Measurements from ENCODE around the gene SNRK. TPM values are rescaled to one million over a fixed set of nuclear protein-coding genes. Genes with fewer than 3 reads are reported as not detected.

SNRK gene
- total RNA-seq, 1 experiment from 2014 or later, result 53.3 TPM

DNA sequence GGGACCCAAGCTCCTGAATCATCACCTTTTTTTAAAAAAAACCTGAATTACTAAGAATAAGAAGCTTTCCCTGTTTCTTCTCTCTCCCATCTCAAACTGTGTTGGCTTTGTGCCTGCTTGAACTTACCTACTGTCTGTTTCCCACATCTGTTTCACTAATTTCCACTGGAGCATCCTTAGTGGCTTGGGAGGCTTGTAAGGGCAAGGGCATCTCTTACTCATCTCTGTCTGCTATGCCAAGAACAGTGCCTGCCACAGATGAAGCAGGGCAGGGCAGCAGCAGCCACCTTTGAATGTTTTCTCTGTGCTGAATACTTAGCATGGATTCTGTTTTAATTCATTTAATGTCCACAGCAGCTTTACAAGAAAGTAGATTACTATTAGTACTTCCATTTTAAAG is 42.3 kb downstream of the SNRK start:
- Histone ChIP-seq H3K79me2 (ENCODE audit: low read length) (peaks cover 78% of the 10 kb centered on the region), H4K20me1 (ENCODE audit: low read length) (no peaks in the 10 kb centered on the region), H3K27ac (ENCODE audit: low read length) (no peak overlapping the region), H3F3A (ENCODE audit: low read length, unreplicated experiment) (no peaks in the 10 kb centered on the region), H3K4me3 (ENCODE audit: low read length) (no peak overlapping the region), H3K9me2 (replicated peaks; ENCODE audit: low read length) (no peaks in the 10 kb centered on the region), H3K36me3 (ENCODE audit: low read depth, low read length) (peaks cover 19% of the 10 kb centered on the region), H3K27me3 (ENCODE audit: low read length) (no peaks in the 10 kb centered on the region), H3K9me3 (ENCODE audit: low read length) (no peaks in the 10 kb centered on the region), H3K9ac (ENCODE audit: low read length) (no peak overlapping the region), H3K4me2 (ENCODE audit: low read length) (no peak overlapping the region), H3K4me1 (ENCODE audit: insufficient read depth, low read length) (no peaks in the 10 kb centered on the region), H2AFZ (ENCODE audit: low read length) (no peak overlapping the region)
- DNase-seq, result no peak
- no peak for TF ChIP-seq EZH2 (IDR thresholded peaks at IDR 0.05; ENCODE audit: low read length, unreplicated experiment)
- TF ChIP-seq, protein P1, sequence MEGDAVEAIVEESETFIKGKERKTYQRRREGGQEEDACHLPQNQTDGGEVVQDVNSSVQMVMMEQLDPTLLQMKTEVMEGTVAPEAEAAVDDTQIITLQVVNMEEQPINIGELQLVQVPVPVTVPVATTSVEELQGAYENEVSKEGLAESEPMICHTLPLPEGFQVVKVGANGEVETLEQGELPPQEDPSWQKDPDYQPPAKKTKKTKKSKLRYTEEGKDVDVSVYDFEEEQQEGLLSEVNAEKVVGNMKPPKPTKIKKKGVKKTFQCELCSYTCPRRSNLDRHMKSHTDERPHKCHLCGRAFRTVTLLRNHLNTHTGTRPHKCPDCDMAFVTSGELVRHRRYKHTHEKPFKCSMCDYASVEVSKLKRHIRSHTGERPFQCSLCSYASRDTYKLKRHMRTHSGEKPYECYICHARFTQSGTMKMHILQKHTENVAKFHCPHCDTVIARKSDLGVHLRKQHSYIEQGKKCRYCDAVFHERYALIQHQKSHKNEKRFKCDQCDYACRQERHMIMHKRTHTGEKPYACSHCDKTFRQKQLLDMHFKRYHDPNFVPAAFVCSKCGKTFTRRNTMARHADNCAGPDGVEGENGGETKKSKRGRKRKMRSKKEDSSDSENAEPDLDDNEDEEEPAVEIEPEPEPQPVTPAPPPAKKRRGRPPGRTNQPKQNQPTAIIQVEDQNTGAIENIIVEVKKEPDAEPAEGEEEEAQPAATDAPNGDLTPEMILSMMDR (conservative IDR thresholded peaks at IDR 0.05; ENCODE audit: low read depth, low read length), result no peak
- TF ChIP-seq EZH2phosphoT487 (IDR thresholded peaks at IDR 0.05; ENCODE audit: borderline replicate concordance, low read length), result no peak
- peak; percentile 33; the same call in 1 of the 2 replicates for ATAC-seq
- intact Hi-C loops (cut with micrococcal nuclease), result no loop called here
- no TSS peak for BruUV-seq (replicated peaks)
- ChIA-PET POLR2A (ENCODE audit: unreplicated experiment) (no interaction called here), CTCF (no interaction called here)

DNA sequence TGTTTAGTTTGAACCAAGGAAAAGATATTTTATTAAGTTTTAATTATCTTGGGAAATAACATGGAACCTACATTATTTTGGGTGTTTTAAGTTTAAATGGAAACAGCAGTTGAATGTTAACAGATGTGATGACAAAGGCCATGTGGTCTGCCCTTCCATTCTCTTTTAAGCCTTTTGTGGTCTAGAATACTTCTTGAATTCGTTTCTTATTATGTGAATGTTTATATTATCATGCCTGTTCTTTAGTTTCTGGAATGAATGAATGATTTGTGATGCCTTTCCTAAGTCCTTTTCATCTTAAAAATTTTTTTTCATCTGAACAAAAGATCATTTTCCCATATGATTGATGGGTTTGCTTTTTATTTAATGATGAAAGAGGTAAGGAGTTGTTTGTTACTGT is 44.6 kb downstream of the SNRK start:
- H3K4me3 ChIP-seq (ENCODE audit: low read length), result no peak overlapping the region
- intact Hi-C loops (cut with micrococcal nuclease), result no loop called here
- DNase-seq (no peak), ATAC-seq (no peak)
- H3K4me2 ChIP-seq (ENCODE audit: low read length), result no peak overlapping the region
- no peaks in the 10 kb centered on the region for H3K9me2 ChIP-seq (replicated peaks; ENCODE audit: low read length)
- H3K36me3 ChIP-seq (ENCODE audit: low read depth, low read length), result peaks cover 35% of the 10 kb centered on the region
- BruUV-seq (replicated peaks), result no TSS peak
- no peak overlapping the region for H3K9ac ChIP-seq (ENCODE audit: low read length)
- no peaks in the 10 kb centered on the region for H4K20me1 ChIP-seq (ENCODE audit: low read length)
- H2AFZ ChIP-seq (ENCODE audit: low read length), result no peak overlapping the region
- H3K9me3 ChIP-seq (ENCODE audit: low read length), result no peaks in the 10 kb centered on the region
- H3K4me1 ChIP-seq (ENCODE audit: insufficient read depth, low read length), result no peaks in the 10 kb centered on the region
- TF ChIP-seq, protein P1 (conservative IDR thresholded peaks at IDR 0.05; ENCODE audit: low read depth, low read length), result no peak
- TF ChIP-seq EZH2 (IDR thresholded peaks at IDR 0.05; ENCODE audit: low read length, unreplicated experiment), result no peak
- no peak for TF ChIP-seq EZH2phosphoT487 (IDR thresholded peaks at IDR 0.05; ENCODE audit: borderline replicate concordance, low read length)
- H3K79me2 ChIP-seq (ENCODE audit: low read length), result peaks cover 61% of the 10 kb centered on the region
- no peaks in the 10 kb centered on the region for H3K27me3 ChIP-seq (ENCODE audit: low read length)
- POLR2A ChIA-PET (ENCODE audit: unreplicated experiment), result no interaction called here
- CTCF ChIA-PET, result no interaction called here
- no peaks in the 10 kb centered on the region for H3F3A ChIP-seq (ENCODE audit: low read length, unreplicated experiment)
- no peak overlapping the region for H3K27ac ChIP-seq (ENCODE audit: low read length)

DNA sequence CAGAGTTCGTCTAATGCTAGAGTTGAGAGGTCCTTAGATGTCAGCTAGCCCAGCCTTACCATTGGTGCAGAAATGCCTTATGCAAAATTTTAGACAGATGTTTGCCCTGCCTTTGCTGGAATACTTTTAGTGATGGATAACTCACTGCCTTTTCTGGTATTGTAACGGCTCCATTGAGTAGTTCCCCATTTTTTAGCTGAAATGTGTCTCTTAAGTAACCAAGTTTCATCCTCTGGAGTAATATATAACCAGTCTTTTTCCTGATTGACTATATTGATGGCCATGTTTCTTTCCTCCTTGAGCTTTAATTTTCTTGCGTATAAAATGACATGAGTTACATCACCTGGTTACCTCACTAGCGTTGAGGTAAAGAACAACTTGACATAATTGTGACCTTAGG is 45.0 kb downstream of the SNRK start:
- Histone ChIP-seq H3K79me2 (ENCODE audit: low read length) (peaks cover 57% of the 10 kb centered on the region), H3K4me1 (ENCODE audit: insufficient read depth, low read length) (no peaks in the 10 kb centered on the region), H3K4me2 (ENCODE audit: low read length) (no peak overlapping the region), H2AFZ (ENCODE audit: low read length) (no peak overlapping the region), H3F3A (ENCODE audit: low read length, unreplicated experiment) (no peaks in the 10 kb centered on the region), H3K9ac (ENCODE audit: low read length) (no peak overlapping the region), H3K27ac (ENCODE audit: low read length) (no peak overlapping the region), H3K9me2 (replicated peaks; ENCODE audit: low read length) (no peaks in the 10 kb centered on the region), H3K4me3 (ENCODE audit: low read length) (no peak overlapping the region), H3K9me3 (ENCODE audit: low read length) (no peaks in the 10 kb centered on the region), H3K36me3 (ENCODE audit: low read depth, low read length) (peaks cover 39% of the 10 kb centered on the region), H3K27me3 (ENCODE audit: low read length) (no peaks in the 10 kb centered on the region), H4K20me1 (ENCODE audit: low read length) (no peaks in the 10 kb centered on the region)
- TF ChIP-seq EZH2 (IDR thresholded peaks at IDR 0.05; ENCODE audit: low read length, unreplicated experiment), result no peak
- TF ChIP-seq EZH2phosphoT487 (IDR thresholded peaks at IDR 0.05; ENCODE audit: borderline replicate concordance, low read length), result no peak
- TF ChIP-seq, protein P1 (conservative IDR thresholded peaks at IDR 0.05; ENCODE audit: low read depth, low read length), result no peak
- ChIA-PET POLR2A (ENCODE audit: unreplicated experiment) (no interaction called here), CTCF (no interaction called here)
- DNase-seq (no peak), ATAC-seq (no peak)
- BruUV-seq (replicated peaks), result no TSS peak
- intact Hi-C loops (cut with micrococcal nuclease), result no loop called here
